Stomach smooth muscle (tissue), 2 donors: ENCODE results near the gene IGFBPL1.

Experiments
- H3K27ac ChIP-seq: one replicate; pipeline ENCODE4 v1.7.0; 2013; ENCODE audit warnings: mild to moderate bottlenecking, low read length, inconsistent platforms
- H3K27me3 ChIP-seq, 2 donors: one replicate each; pipeline ENCODE4 v1.7.0; 2013; ENCODE audit warnings: low read length in 2 of 2; ENCODE audit not compliant: insufficient read depth in 2 of 2, control insufficient read depth in 1 of 2
- H3K36me3 ChIP-seq, 2 donors: one replicate each; pipeline ENCODE4 v1.7.0; 2013; ENCODE audit warnings: low read length in 2 of 2; ENCODE audit not compliant: control insufficient read depth in 2 of 2, insufficient read depth in 2 of 2
- H3K4me1 ChIP-seq: one replicate; pipeline ENCODE4 v1.7.0; 2013; ENCODE audit warnings: low read length; ENCODE audit not compliant: control insufficient read depth, insufficient read depth
- H3K4me3 ChIP-seq, 2 donors: one replicate each; pipeline ENCODE4 v1.7.0; 2013; ENCODE audit warnings: low read length in 2 of 2
- H3K9ac ChIP-seq, 2 donors: one replicate each; pipeline ENCODE4 v1.7.0; 2013; ENCODE audit warnings: low read length in 2 of 2, mild to moderate bottlenecking in 1 of 2
- H3K9me3 ChIP-seq, 2 donors: one replicate each; pipeline ENCODE4 v1.7.0; 2013; ENCODE audit warnings: low read length in 2 of 2; ENCODE audit not compliant: control insufficient read depth in 2 of 2
- donor health status: healthy.
- donor health status: Pancreatic carcinoma.

The IGFBPL1 gene

GRCh38 chr9:38375572-38375963, 48.7 kb downstream of the IGFBPL1 start:
- Histone ChIP-seq H3K4me1 (no peaks in the 10 kb centered on the region), H3K27me3 (no peaks in the 10 kb centered on the region), H3K4me3 (no peak overlapping the region), H3K9ac (no peak overlapping the region), H3K36me3 (no peaks in the 10 kb centered on the region), H3K9me3 (no peaks in the 10 kb centered on the region), H3K27ac (no peak overlapping the region)

GRCh38 chr9:38374847-38375571, 49.2 kb downstream of the IGFBPL1 start:
- Histone ChIP-seq H3K27me3 (peaks cover 0 to 2% of the 10 kb centered on the region in 2 donors), H3K36me3 (no peaks in the 10 kb centered on the region), H3K9me3 (no peaks in the 10 kb centered on the region), H3K9ac (no peak overlapping the region), H3K27ac (no peak overlapping the region), H3K4me3 (no peak overlapping the region), H3K4me1 (no peaks in the 10 kb centered on the region)

GRCh38 chr9:38373679-38374078, 50.6 kb downstream of the IGFBPL1 start:
- Histone ChIP-seq H3K27ac (no peak overlapping the region), H3K4me3 (no peak overlapping the region), H3K4me1 (no peaks in the 10 kb centered on the region), H3K9me3 (no peaks in the 10 kb centered on the region), H3K9ac (no peak overlapping the region), H3K27me3 (peaks cover 0 to 3% of the 10 kb centered on the region in 2 donors), H3K36me3 (no peaks in the 10 kb centered on the region)

- no peak overlapping the region for H3K9ac ChIP-seq
- H3K4me1 ChIP-seq: no peaks in the 10 kb centered on the region
These were observed 51.3 kb downstream of the IGFBPL1 start for GRCh38 chr9:38372762-38373619.

GRCh38 chr9:38371495-38371894, 52.8 kb downstream of the IGFBPL1 start:
- Histone ChIP-seq H3K36me3 (no peaks in the 10 kb centered on the region), H3K9me3 (no peaks in the 10 kb centered on the region), H3K4me3 (no peak overlapping the region), H3K27ac (no peak overlapping the region), H3K4me1 (no peaks in the 10 kb centered on the region), H3K27me3 (peaks cover 0 to 3% of the 10 kb centered on the region in 2 donors), H3K9ac (no peak overlapping the region)

More at GRCh38 chr9:38372762-38373619, 51.3 kb downstream of the IGFBPL1 start:
- Histone ChIP-seq H3K36me3 (no peaks in the 10 kb centered on the region), H3K9me3 (no peaks in the 10 kb centered on the region), H3K27ac (no peak overlapping the region), H3K27me3 (peaks cover 0 to 3% of the 10 kb centered on the region in 2 donors), H3K4me3 (no peak overlapping the region)

- Histone ChIP-seq H3K4me1 (no peaks in the 10 kb centered on the region), H3K9ac (no peak overlapping the region), H3K36me3 (no peaks in the 10 kb centered on the region), H3K9me3 (no peaks in the 10 kb centered on the region), H3K27me3 (peaks cover 0 to 3% of the 10 kb centered on the region in 2 donors), H3K27ac (no peak overlapping the region), H3K4me3 (no peak overlapping the region)
These were observed 54.1 kb downstream of the IGFBPL1 start for GRCh38 chr9:38370176-38370575.

GRCh38 chr9:38368731-38369130, 55.5 kb downstream of the IGFBPL1 start:
- peaks cover 0 to 3% of the 10 kb centered on the region in 2 donors for H3K27me3 ChIP-seq
- H3K9ac ChIP-seq: no peak overlapping the region
- H3K4me1 ChIP-seq: no peaks in the 10 kb centered on the region

GRCh38 chr9:38367898-38368297, 56.4 kb downstream of the IGFBPL1 start:
- no peak overlapping the region for H3K9ac ChIP-seq
- peaks cover 4% of the 10 kb centered on the region for H3K4me1 ChIP-seq
- H3K36me3 ChIP-seq: no peaks in the 10 kb centered on the region
- no peak overlapping the region for H3K27ac ChIP-seq
- H3K9me3 ChIP-seq: no peaks in the 10 kb centered on the region
- peaks cover 0 to 3% of the 10 kb centered on the region in 2 donors for H3K27me3 ChIP-seq
- no peak overlapping the region for H3K4me3 ChIP-seq

More at GRCh38 chr9:38368731-38369130, 55.5 kb downstream of the IGFBPL1 start:
- Histone ChIP-seq H3K9me3 (no peaks in the 10 kb centered on the region), H3K27ac (no peak overlapping the region), H3K4me3 (no peak overlapping the region), H3K36me3 (no peaks in the 10 kb centered on the region)

GRCh38 chr9:38363589-38363925, 60.7 kb downstream of the IGFBPL1 start:
- Histone ChIP-seq H3K4me3 (peak overlapping the region; percentile 6 to 63), H3K9ac (peak overlapping the region in 1 of 2 donors; percentile 19), H3K9me3 (no peaks in the 10 kb centered on the region), H3K36me3 (no peaks in the 10 kb centered on the region), H3K27ac (no peak overlapping the region), H3K27me3 (no peaks in the 10 kb centered on the region), H3K4me1 (peaks cover 11% of the 10 kb centered on the region)

GRCh38 chr9:38362852-38363588, 61.2 kb downstream of the IGFBPL1 start:
- no peaks in the 10 kb centered on the region for H3K36me3 ChIP-seq
- H3K9ac ChIP-seq: peak overlapping the region; percentile 19 to 55
- no peaks in the 10 kb centered on the region for H3K9me3 ChIP-seq
- no peaks in the 10 kb centered on the region for H3K27me3 ChIP-seq
- H3K27ac ChIP-seq: no peak overlapping the region
- peaks cover 11% of the 10 kb centered on the region for H3K4me1 ChIP-seq
- H3K4me3 ChIP-seq: peak overlapping the region; percentile 6 to 63
